ENCODE data around the gene ESD. TPM values are rescaled to one million over a fixed set of nuclear protein-coding genes. Genes with fewer than 3 reads are reported as not detected.
"Not testable (repeated sequence)": the region's sequence is repeated elsewhere in the genome, so short reads cannot be mapped to it uniquely, and the experiment has no call there.

The ESD gene
- total RNA-seq, 4 donors from 2014 or later, result 63.7 to 84.5 (median 76.1) TPM

GRCh38 chr13:46775385-46776107, 21.4 kb downstream of the ESD start:
- H3K4me3 ChIP-seq (ENCODE audit: low read depth, poor library complexity, severe bottlenecking), result no peak overlapping the region
- 70 to 76% methylated on average over 8 of the region's 8 CpGs for WGBS, 2 donors
- intact Hi-C loops (cut with DNase I; ENCODE audit: low total_unique reads), result no loop called here
- no peak for DNase-seq (ENCODE audit: low spot score in 2 of 2)
- TF ChIP-seq POLR2A (IDR thresholded peaks at IDR 0.05), result no peak
- TF ChIP-seq, protein P1, sequence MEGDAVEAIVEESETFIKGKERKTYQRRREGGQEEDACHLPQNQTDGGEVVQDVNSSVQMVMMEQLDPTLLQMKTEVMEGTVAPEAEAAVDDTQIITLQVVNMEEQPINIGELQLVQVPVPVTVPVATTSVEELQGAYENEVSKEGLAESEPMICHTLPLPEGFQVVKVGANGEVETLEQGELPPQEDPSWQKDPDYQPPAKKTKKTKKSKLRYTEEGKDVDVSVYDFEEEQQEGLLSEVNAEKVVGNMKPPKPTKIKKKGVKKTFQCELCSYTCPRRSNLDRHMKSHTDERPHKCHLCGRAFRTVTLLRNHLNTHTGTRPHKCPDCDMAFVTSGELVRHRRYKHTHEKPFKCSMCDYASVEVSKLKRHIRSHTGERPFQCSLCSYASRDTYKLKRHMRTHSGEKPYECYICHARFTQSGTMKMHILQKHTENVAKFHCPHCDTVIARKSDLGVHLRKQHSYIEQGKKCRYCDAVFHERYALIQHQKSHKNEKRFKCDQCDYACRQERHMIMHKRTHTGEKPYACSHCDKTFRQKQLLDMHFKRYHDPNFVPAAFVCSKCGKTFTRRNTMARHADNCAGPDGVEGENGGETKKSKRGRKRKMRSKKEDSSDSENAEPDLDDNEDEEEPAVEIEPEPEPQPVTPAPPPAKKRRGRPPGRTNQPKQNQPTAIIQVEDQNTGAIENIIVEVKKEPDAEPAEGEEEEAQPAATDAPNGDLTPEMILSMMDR (IDR thresholded peaks at IDR 0.05), result no peak

DNA sequence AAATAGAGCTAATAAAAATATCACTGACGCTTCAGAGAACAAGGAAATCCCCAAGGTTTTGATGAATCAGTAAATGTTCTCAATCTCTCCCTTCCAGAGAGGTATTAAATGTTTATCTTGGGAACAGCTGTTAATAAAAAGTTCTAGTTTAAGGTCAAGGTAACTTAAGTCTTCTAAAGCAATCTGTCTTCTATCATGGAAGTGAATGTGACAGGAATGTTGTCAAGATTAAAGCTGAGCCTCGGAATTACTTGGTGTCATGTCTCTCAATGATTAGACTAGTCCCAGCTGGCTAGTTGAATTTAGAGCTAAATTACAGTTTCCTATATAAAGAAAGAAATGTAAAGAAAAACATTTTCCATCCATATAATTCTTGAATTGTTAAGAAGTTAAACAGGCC, 23.4 kb downstream of the ESD start:
- TF ChIP-seq, protein P1 (IDR thresholded peaks at IDR 0.05), result no peak
- TF ChIP-seq POLR2A (IDR thresholded peaks at IDR 0.05), result no peak
- no peak for DNase-seq (ENCODE audit: low spot score in 2 of 2)
- intact Hi-C loops (cut with DNase I; ENCODE audit: low total_unique reads), result no loop called here
- WGBS, 2 donors, result 76 to 86% methylated on average over 2 of the region's 2 CpGs
- H3K4me3 ChIP-seq (ENCODE audit: low read depth, poor library complexity, severe bottlenecking), result no peak overlapping the region

DNA sequence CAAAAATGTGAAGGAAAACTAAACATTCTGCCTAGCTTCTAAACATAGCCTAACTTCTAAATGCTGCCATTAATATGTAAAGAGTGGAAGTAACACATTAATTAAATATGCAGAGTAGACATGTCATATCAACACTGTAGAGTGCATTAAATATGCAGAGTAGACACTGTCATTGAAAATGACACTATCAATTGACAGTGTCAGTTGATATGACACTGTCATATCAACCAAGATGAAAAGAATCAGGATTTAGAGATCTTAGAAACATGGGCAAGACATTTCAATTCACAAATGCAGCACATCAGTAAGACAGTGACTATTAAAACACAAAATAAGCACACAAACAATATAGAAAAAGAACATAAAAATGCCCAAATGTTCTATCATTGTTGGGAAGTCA, 25.3 kb downstream of the ESD start:
- TF ChIP-seq, protein P1 (IDR thresholded peaks at IDR 0.05), result no peak
- TF ChIP-seq POLR2A (IDR thresholded peaks at IDR 0.05), result no peak
- intact Hi-C loops (cut with DNase I; ENCODE audit: low total_unique reads), result no loop called here
- H3K4me3 ChIP-seq (ENCODE audit: low read depth, poor library complexity, severe bottlenecking), result no peak overlapping the region
- no peak for DNase-seq (ENCODE audit: low spot score in 2 of 2)

DNA sequence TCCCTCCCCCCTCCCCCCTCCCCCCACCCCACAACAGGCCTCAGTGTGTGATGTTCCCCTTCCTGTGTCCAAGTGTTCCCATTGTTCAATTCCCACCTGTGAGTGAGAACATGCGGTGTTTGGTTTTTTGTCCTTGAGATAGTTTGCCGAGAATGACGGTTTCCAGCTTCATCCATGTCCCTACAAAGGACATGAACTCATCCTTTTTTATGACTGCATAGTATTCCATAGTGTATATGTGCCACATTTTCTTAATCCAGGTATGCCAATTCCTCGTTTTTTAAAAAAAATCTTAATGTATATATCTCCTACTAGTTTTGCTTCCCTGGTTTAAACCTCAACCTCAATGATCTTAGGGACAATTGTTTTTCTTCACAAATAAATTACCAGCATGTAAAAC, 27.0 kb downstream of the ESD start:
- 98% methylated on average over 3 to 4 of the region's 4 CpGs for WGBS, 2 donors
- H3K4me3 ChIP-seq (ENCODE audit: low read depth, poor library complexity, severe bottlenecking); intact Hi-C loops (cut with DNase I; ENCODE audit: low total_unique reads); DNase-seq (ENCODE audit: low spot score in 2 of 2): not testable (repeated sequence)

DNA sequence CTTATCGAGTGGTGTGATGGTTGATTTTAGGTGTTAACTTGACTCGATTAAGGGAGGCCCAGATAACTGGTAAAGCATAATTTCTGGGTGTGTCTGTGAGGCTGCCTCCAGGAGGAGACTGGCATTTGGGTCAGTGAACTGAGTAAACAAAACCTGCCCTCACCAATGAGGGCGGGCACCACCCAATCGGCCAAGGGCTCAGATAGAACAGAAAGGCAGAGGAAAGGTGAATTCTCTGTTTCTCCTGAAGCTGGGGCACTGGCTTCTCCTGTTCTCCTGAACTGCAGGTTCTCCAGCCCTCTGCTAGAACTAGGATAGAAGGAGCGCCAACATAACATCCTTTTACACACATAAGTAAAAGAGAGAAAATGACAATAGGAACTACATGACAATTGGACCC, 35.1 kb downstream of the ESD start:
- intact Hi-C loops (cut with DNase I; ENCODE audit: low total_unique reads), result no loop called here
- peak in 1 of 2 donors; percentile 59 for DNase-seq (ENCODE audit: low spot score in 2 of 2)
- 73 to 77% methylated on average over 5 of the region's 5 CpGs for WGBS, 2 donors
- no peak overlapping the region for H3K4me3 ChIP-seq (ENCODE audit: low read depth, poor library complexity, severe bottlenecking)
- no peak for TF ChIP-seq POLR2A (IDR thresholded peaks at IDR 0.05)
- TF ChIP-seq, protein P1 (IDR thresholded peaks at IDR 0.05), result no peak

DNA sequence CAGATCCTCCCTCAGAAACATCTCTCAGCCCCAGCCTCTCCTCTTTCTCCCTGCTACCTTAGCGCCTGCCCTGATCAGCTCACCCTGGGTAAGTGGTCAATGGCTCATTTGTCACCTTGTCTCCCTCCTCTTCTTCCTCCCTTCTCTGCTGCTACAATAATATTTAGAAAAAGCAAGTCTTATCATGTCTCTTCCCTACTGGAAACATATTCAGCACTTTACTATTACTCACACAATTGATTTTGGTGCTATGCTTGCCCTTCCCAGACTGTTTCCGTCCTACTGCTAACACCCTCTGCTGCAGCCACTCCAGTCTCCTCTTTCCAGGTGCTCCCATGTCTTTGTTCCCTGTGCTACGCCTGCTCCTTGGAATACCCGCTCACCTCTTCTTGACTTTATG, 35.8 kb downstream of the ESD start:
- TF ChIP-seq, protein P1 (IDR thresholded peaks at IDR 0.05), result no peak
- no peak for TF ChIP-seq POLR2A (IDR thresholded peaks at IDR 0.05)
- no peak overlapping the region for H3K4me3 ChIP-seq (ENCODE audit: low read depth, poor library complexity, severe bottlenecking)
- 92 to 94% methylated on average over 4 of the region's 4 CpGs for WGBS, 2 donors
- no peak for DNase-seq (ENCODE audit: low spot score in 2 of 2)
- intact Hi-C loops (cut with DNase I; ENCODE audit: low total_unique reads), result no loop called here
